ENCODE data around the gene PTPN23.

The PTPN23 gene

DNA sequence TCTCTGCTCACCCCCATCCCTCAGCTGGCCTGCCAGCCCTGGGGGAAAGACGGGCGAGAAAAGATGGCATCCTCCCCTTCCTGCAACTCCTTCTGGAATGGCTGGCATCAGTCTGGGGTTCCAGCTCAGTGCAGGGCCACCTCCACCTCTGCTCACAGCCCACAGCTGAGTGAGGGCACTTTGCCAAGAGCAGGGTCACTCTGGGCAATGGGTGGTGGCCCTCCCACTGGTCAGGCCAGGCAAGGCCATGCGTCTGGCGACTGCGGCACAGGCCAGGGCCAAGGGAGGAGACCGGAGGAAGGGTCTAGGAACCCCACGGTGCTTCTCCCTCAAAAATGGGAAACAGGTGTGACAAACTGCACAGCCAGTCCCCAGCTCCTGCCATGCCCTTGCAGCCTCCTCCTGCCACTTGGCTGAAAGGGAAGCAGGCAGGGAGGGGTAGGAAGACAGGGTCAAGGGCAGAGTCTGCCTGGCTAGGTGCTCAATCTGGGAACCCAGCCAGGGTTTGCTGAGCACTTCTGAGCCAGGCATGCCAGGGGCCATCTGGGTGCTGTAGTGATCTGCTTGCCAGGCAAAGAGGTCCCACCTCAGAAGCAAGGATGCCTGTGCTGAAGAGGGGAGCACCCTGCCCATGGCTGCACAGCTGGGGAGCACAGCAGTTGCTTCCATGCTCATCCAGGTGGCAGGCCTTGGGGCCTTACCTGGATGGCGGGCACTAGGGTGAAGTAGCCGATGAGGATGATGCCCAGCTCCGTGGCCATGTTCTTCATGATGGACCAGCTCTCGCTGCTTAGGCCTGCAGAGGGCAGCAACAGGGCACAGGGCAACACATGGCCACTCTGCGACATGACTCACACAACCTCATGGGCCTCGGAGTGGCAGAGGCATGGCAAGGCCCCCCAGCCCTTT lies 41.2 kb downstream of the PTPN23 start:
- no peak for DNase-seq

GRCh38 chr3:47422743-47423142 lies 41.9 kb downstream of the PTPN23 start:
- DNase-seq, result no peak

GRCh38 chr3:47423548-47424145 lies 42.8 kb downstream of the PTPN23 start:
- DNase-seq, result no peak

DNA sequence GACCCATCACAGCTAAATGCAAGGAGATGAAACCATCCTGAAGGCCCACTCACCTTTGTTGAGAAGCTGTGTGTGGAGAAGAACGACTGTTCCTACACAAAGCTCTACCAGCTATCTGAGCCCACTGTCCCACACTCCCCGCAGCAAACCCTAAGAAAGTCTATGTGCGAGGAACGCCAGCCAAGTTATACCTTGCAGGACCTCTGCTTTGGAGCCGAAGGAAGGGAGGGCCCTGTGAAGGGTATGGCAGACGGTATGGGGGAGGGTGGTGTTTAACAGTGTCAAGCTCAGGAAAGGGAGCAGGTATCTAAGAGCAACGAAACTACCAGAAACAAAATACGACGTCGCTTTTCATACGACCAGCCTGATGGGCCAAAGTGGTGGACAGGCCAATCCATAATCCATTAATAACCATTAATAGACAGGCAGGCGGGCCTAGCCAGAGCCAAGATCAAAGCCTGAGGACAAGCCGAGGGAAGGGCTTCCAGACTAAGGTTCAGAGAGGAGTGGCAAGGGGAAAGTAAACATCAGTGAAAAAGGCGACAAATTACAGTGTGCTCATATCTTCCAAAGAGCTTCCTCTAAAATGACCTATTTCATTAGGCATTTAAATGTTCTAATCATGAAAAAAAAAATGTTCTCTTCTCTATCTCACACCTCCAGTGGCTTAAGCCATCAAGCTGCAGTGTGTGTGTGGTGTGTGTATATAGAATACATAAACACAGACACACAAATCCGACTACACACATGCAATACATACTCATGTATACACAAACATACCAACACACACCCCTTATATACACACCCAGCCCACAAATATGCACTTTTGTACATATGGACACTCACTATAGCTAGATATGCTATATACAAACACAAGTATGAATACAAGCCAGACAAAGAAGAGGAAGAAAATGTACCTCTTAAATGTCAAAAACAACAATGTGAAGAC lies 43.9 kb downstream of the PTPN23 start:
- DNase-seq, result no peak

DNA sequence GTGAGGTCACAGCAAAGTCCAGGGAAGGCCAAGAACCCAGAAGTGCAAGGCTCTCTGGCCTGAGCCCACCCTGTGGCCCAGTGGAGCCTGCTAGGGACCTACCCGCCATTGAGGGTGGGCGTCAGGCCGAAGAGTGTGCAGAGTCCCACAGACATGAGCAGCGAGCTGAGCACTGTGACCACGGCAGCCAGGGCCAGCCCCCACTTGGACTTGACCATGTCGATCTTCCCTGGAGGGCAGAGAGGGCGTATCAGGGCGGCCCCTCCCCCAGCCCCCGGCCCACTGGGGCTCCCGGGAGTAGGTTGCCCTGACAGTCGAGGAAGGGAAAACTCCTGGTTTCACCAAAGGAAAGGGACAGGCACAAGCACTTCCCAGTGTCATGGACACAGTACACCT lies 44.6 kb downstream of the PTPN23 start:
- DNase-seq, result no peak

- no peak for DNase-seq
Measured at GRCh38 chr3:47425959-47426358, 45.1 kb downstream of the PTPN23 start.

DNA sequence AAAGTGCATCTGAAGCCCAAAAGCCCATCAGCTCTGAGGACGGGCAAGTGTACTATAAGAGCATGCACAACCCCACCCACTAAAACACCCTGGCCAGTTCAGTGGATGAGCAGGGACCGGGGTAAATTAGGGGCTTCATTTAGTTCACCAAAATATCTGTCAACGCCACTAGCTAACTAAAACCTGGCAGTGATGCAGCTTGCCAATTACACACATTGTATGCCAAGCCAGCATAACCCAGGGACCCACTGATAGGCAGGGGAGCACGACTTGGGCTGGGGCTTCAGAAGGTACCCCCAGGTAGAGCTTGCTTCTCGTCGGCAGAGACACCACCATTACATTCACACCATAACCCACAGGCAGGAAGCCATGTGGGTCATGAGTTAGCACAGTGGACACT lies 47.0 kb downstream of the PTPN23 start:
- DNase-seq, result no peak

- no peak for DNase-seq
Measured at GRCh38 chr3:47428662-47429061, 47.8 kb downstream of the PTPN23 start.

DNA sequence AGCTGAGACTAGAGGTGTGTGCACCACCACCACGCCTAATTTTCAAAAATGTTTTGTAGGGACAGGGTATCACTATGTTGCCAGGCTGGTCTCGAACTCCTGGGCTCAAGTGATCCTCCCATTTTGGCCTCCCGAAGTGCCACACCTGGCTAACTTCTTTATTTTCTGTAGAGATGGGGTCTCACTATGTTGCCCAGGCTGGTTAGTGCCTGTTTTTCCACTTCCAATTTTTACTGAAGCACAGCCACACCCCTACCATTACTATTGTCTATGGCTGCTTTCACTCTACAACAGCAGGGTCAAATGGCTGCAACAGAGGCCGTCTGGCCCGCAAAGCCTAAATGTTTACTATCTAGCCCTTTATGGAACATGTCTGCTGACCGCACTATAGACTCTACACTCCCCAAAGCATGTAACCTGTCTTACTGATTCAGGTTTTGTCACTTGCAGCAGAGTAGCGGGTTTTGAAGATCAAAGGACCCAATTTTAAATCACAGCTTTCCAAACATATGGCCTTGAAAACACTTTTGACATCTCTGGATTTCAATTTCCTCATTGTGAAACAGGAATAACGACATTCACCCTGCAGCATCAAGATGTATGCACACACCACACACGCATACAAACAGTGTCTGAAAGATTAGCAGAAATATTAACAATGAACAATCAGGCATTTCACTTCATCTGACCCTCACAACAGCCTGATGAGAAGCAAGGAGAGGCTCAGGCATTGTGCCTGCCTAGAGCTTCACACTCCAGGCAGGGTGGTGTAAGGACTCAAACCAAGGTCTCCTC lies 48.9 kb downstream of the PTPN23 start:
- DNase-seq, result no peak

DNA sequence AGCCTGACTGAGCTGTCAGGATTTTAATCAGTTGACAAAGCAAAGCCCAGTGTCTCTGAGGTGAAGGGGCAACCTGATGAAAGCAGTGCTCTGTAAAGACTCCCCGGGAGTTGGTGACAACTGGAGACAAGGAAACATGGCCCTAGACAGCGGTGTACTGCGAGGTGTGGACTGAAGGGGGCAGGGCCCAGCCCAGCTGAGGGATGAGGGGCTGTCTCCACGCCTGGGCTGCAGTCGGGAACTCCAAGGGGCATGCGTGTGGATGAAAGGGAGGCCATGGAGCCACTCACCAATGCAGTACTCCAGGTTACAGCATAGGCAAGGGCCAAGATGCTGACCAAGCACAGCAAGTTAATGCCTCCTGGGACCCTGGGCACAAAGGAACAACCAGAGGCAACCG lies 49.8 kb downstream of the PTPN23 start:
- no peak for DNase-seq

GRCh38 chr3:47431225-47431624 lies 50.4 kb downstream of the PTPN23 start:
- no peak for DNase-seq

GRCh38 chr3:47432673-47433072 lies 51.9 kb downstream of the PTPN23 start:
- no peak for DNase-seq

DNA sequence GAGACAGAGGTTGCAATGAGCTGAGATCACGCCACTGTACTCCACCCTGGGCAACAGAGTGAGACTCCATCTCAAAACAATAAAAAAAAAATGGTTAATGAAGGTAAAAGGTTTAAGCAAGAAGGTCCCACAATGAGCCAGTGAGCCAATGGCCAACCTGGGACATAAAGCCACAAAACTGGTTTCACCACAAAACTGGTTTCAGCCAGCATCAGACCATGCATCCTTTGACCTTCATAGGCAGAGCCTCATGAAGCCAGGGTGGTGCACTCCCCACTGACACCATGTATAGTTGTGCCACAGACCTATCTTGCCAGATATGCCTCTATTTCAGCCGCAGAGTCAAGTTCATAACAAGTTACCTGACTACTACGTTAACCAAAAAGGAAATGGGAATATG lies 53.0 kb downstream of the PTPN23 start:
- no peak for DNase-seq

DNA sequence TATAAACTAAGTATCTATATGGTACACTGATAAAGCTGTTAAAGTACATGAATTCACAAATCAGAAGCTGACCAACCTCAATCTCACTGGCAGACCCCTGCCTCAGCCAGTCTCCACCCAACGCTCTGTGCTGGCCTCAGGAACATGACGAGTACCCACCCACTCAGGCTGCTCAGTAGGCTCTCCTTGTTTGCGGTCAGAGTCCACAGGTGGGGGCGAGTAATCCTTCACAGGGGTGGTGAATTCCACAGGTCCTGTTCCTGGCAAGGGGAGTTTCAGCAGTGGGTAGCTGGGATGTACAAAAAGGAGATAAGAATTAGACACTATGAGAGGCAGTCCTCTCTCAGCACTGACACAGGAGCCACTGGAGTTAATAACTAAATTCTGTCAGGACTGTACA lies 54.0 kb downstream of the PTPN23 start:
- DNase-seq, result no peak

DNA sequence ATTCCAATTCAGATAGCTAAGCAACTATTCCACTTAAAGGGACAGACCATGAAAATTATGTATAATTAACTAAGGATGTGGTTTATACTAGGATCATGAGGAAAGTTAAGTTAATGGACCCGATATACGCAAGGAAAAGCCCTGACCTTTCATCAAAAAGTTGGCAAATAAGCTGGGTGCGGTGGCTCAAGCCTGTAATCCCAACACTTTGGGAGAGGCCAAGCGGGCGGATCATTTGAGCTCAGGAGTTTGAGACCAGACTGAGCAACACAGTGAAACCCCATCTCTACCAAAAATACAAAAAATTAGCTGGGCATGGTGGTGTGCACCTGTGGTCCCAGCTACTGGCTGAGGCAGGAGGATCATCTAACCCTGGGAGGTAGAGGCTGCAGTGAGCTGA lies 55.4 kb downstream of the PTPN23 start:
- no peak for DNase-seq

DNA sequence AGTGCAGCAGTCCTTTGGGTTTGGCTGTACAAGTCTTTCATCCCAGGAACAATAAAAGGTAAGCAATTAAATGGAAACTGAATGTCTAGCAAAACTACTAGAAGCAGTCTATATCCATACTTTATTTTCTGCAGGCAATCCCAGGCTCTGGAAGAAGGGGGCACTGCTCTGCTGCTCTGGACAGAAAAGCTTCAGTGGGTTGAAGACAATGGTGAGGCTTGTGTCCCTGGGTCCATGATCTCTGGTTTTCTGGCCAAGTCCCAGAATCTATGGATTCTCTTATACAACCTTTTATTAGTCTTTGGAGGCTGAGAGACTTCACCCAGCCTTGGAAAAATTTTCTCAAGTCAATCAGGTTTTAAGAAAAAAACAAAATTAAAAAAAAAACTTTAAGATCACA lies 59.3 kb downstream of the PTPN23 start:
- DNase-seq, result no peak

- DNase-seq, result no peak
Measured at GRCh38 chr3:47441796-47442551, 61.2 kb downstream of the PTPN23 start.

GRCh38 chr3:47443611-47443995 lies 62.8 kb downstream of the PTPN23 start:
- DNase-seq, result no peak

- DNase-seq, result no peak
Measured at GRCh38 chr3:47444103-47444502, 63.3 kb downstream of the PTPN23 start.

GRCh38 chr3:47452453-47453215 lies 71.8 kb downstream of the PTPN23 start:
- DNase-seq, result no peak

All from CD4-positive, alpha-beta T cell treated with Interleukin-17A for 1 hour (primary cell).